Spleen (tissue), 11 donors: Measurements from ENCODE around the gene ATP1A3. TPM values are rescaled to one million over a fixed set of nuclear protein-coding genes. Genes with fewer than 3 reads are reported as not detected.

Source experiments
- DNase-seq: peaks from one replicate; pipeline ENCODE4 v3.0.0-alpha.2; 2020
- H3K27ac ChIP-seq, 8 donors: fragments of 200-600 bp; sonication (generic) in 7 of 8; 1 replicate in 4 of 8; 2 replicates in 4 of 8; pipeline versions ENCODE4 v1.5.0 to v1.8.0; 2016 to 2021; ENCODE audit warnings: inconsistent platforms in 4 of 8, mild to moderate bottlenecking in 4 of 8, moderate library complexity in 1 of 8
- H3K27me3 ChIP-seq, 7 donors: fragments of 200-600 bp; sonication (generic) in 6 of 7; replicated peaks in 1 of 7; 1 replicate in 4 of 7; 2 replicates in 3 of 7; pipeline versions ENCODE4 v1.5.0 to v1.8.0; 2016 to 2021; ENCODE audit warnings: inconsistent platforms in 3 of 7, mild to moderate bottlenecking in 1 of 7
- H3K36me3 ChIP-seq, 6 donors: fragments of 200-600 bp; sonication (generic) in 5 of 6; 1 replicate in 4 of 6; 2 replicates in 2 of 6; pipeline versions ENCODE4 v1.5.0 to v1.8.0; 2016 to 2021; ENCODE audit warnings: inconsistent platforms in 2 of 6
- H3K4me1 ChIP-seq, 6 donors: fragments of 200-600 bp; sonication (generic) in 5 of 6; 1 replicate in 3 of 6; 2 replicates in 3 of 6; pipeline versions ENCODE4 v1.5.0 to v1.8.0; 2016 to 2021; ENCODE audit warnings: inconsistent platforms in 3 of 6
- H3K4me3 ChIP-seq, 8 donors: fragments of 200-600 bp; sonication (generic) in 7 of 8; 1 replicate in 4 of 8; 2 replicates in 4 of 8; pipeline versions ENCODE4 v1.5.0 to v1.8.0; 2016 to 2021; ENCODE audit warnings: inconsistent platforms in 4 of 8, mild to moderate bottlenecking in 4 of 8, moderate library complexity in 2 of 8
- H3K9me3 ChIP-seq, 8 donors: fragments of 200-600 bp; sonication (generic) in 7 of 8; 1 replicate in 4 of 8; 2 replicates in 4 of 8; pipeline versions ENCODE4 v1.5.0 to v1.8.0; 2016 to 2021; ENCODE audit warnings: inconsistent platforms in 4 of 8
- POLR2A ChIP-seq, 3 donors: fragments of 450-650 bp; IDR thresholded peaks; one replicate each; pipeline ENCODE4 v1.5.1; 2017; ENCODE audit warnings: antibody characterized with exemption in 3 of 3, mild to moderate bottlenecking in 1 of 3
- POLR2AphosphoS5 ChIP-seq, 3 donors: sonication (generic); formaldehyde crosslinking; IDR thresholded peaks; one replicate each; pipeline ENCODE4 v1.5.1; 2017; ENCODE audit warnings: antibody characterized with exemption in 3 of 3
- WGBS, 5 donors: extraction: QIAGEN DNeasy Blood & Tissue Kit in 3 of 5; methylation state at CpG; one replicate each; pipeline versions ENCODE4 v1.1.5 to v1.1.7; 2013 to 2018; 5-methylcytosine and 5-hydroxymethylcytosine counted together
- intact Hi-C: fragments of 100-400 bp; cut with DNase I; formaldehyde crosslinking; loops from one replicate; pipeline ENCODE4 v1.15.0; 2023; ENCODE audit warnings: low total_unique reads
- polyA plus RNA-seq, 3 donors: library from polyadenylated mRNA; stranded (reverse); fragments of 200-250 nt; gene quantifications; one replicate each; pipeline ENCODE4 v1.2.1, GENCODE V29; 2013
- total RNA-seq, 7 donors: library from RNA; depleted of rRNA in 3 of 7; stranded (reverse); fragments of >200 nt in 3 of 7; fragmentation: NEBNext Ultra II Directional in 4 of 7; extraction: Animal tissue kit (Norgen Biotek cat#: 25700) in 4 of 7; gene quantifications; one replicate each; pipeline versions ENCODE4 v1.1.0 to v1.2.1, GENCODE V29; 2016 to 2021
- TF ChIP-seq, protein P1 (sequence below), 11 experiments: fragments of 200-600 bp in 7 of 11; fragments of 450-650 bp in 4 of 11; sonication (generic) in 4 of 11; IDR thresholded peaks in 8 of 11; conservative IDR thresholded peaks in 3 of 11; 1 replicate in 7 of 11; 2 replicates in 4 of 11; pipeline versions ENCODE4 v1.4.0 to v1.8.0; 2016 to 2021; ENCODE audit warnings: antibody characterized with exemption in 11 of 11, inconsistent platforms in 4 of 11, mild to moderate bottlenecking in 1 of 11
- donor health status: healthy with polysubstance abuse.
- donor health status: DM: no; HTN: no; CAD: no; lungs with moderate emphysema.
- donor health status: DM: no; HTN: no; CAD: no.
- donor health status: Bipolar disorder and iron deficiency.
- donor health status: healthy.
- donor health status: DM: no; HTN: no; CAD: no.
- donor health status: DM: yes; HTN: yes; CAD: no.

Gene ATP1A3
- total and polyA plus RNA-seq, 10 donors, result 0.39 to 2.2 (median 1.2) TPM

DNA sequence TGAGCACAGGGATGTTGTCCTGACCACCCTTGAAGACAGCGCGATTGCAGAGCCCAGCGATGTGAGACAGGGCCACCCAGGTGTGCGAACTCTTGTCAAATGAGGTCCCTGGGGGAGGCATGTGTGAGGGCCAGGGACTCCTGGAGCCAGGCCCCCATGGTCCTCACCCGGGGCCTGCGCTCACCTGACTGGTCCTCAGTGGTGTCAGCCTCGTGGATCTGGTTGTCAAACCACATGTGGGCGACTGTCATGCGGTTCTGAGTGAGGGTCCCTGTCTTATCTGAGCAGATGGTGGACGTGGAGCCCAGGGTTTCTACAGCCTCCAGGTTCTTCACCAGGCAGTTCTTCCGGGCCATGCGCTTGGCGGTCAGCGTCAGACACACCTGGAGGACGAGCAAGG lies 12.3 kb downstream of the ATP1A3 start:
- TF ChIP-seq, protein P1, sequence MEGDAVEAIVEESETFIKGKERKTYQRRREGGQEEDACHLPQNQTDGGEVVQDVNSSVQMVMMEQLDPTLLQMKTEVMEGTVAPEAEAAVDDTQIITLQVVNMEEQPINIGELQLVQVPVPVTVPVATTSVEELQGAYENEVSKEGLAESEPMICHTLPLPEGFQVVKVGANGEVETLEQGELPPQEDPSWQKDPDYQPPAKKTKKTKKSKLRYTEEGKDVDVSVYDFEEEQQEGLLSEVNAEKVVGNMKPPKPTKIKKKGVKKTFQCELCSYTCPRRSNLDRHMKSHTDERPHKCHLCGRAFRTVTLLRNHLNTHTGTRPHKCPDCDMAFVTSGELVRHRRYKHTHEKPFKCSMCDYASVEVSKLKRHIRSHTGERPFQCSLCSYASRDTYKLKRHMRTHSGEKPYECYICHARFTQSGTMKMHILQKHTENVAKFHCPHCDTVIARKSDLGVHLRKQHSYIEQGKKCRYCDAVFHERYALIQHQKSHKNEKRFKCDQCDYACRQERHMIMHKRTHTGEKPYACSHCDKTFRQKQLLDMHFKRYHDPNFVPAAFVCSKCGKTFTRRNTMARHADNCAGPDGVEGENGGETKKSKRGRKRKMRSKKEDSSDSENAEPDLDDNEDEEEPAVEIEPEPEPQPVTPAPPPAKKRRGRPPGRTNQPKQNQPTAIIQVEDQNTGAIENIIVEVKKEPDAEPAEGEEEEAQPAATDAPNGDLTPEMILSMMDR (IDR thresholded peaks at IDR 0.05 in 8 of 11, conservative IDR thresholded peaks at IDR 0.05 in 3 of 11), result no peak
- no peak for TF ChIP-seq POLR2A (IDR thresholded peaks at IDR 0.05)
- TF ChIP-seq POLR2AphosphoS5 (IDR thresholded peaks at IDR 0.05), result no peak
- no peak overlapping the region for H3K4me3 ChIP-seq
- H3K36me3 ChIP-seq, result no peaks in the 10 kb centered on the region
- no peaks in the 10 kb centered on the region for H3K9me3 ChIP-seq
- no peaks in the 10 kb centered on the region for H3K4me1 ChIP-seq
- no peak overlapping the region for H3K27ac ChIP-seq
- intact Hi-C loops, result no loop called here
- WGBS, 5 donors, result 87 to 94% (median 89%) methylated on average over 10 to 15 of the region's 15 CpGs
- H3K27me3 ChIP-seq, result no peaks in the 10 kb centered on the region
- DNase-seq, result no peak

DNA sequence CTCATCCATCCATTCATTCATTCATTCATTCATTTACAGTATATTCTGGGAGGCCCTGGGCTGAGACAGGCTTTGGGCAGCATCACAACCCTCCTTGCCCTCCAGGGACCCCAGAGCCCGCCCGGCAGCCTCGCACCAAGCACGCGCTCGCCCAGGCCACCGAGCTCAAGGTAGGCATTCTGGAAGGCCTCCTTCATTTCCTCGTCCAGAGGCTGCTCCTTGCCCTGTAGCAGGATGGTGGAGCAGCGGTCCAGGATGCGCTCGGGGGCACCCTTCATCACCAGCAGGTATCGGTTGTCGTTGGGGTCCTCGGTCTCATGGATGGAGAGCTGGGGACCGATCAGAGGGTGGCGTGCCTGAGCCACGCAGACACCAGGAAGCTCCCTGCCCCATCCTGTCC lies 15.6 kb downstream of the ATP1A3 start:
- intact Hi-C loops, result no loop called here
- Histone ChIP-seq H3K27me3 (no peaks in the 10 kb centered on the region), H3K27ac (no peak overlapping the region), H3K4me3 (no peak overlapping the region), H3K4me1 (no peaks in the 10 kb centered on the region), H3K36me3 (no peaks in the 10 kb centered on the region), H3K9me3 (no peaks in the 10 kb centered on the region)
- TF ChIP-seq, protein P1 (IDR thresholded peaks at IDR 0.05 in 8 of 11, conservative IDR thresholded peaks at IDR 0.05 in 3 of 11), result no peak
- TF ChIP-seq POLR2AphosphoS5 (IDR thresholded peaks at IDR 0.05), result no peak
- no peak for TF ChIP-seq POLR2A (IDR thresholded peaks at IDR 0.05)
- 85 to 94% (median 90%) methylated on average over 13 to 17 of the region's 17 CpGs for WGBS, 5 donors
- no peak for DNase-seq

DNA sequence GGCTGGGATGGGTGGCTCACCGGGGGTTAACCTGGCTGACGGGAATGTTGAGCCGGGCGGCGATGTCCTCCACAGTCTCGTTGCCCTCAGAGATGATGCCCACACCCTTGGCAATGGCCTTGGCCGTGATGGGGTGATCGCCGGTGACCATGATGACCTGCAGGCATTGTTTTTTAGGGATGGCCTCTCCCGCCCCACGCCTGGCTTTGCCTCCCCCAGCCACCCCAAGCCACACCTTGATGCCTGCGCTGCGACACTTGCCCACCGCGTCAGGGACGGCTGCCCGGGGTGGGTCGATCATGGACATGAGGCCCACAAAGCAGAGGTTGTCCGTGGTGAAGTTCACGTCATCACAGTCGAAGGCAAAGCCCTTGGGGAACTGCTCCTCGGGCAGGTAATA lies 16.1 kb downstream of the ATP1A3 start:
- intact Hi-C loops, result no loop called here
- Histone ChIP-seq H3K4me1 (no peaks in the 10 kb centered on the region), H3K27ac (no peak overlapping the region), H3K4me3 (no peak overlapping the region), H3K27me3 (no peaks in the 10 kb centered on the region), H3K36me3 (no peaks in the 10 kb centered on the region), H3K9me3 (no peaks in the 10 kb centered on the region)
- 80 to 89% (median 84%) methylated on average over 14 to 22 of the region's 22 CpGs for WGBS, 5 donors
- DNase-seq, result no peak
- no peak for TF ChIP-seq POLR2A (IDR thresholded peaks at IDR 0.05)
- TF ChIP-seq POLR2AphosphoS5 (IDR thresholded peaks at IDR 0.05), result no peak
- TF ChIP-seq, protein P1 (IDR thresholded peaks at IDR 0.05 in 8 of 11, conservative IDR thresholded peaks at IDR 0.05 in 3 of 11), result no peak

DNA sequence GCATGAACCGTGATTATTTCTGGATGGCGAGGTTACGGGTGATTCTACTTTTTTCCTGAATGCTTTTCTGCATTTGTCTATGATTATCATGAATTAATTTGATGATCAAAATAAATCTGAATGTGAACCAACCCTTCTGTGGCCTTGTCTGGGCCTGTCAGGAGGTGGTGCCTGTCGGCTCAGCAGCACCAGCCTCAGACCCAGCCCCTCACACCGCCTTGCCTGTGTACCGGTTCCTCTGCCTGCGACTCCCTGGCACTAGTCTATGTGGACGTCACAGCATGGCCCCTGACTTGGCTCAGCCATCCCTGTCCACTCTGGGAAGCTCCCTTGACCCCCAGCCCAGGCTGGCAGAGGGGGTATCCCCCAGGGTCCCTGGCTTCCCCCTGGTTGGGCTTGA lies 19.4 kb downstream of the ATP1A3 start:
- Histone ChIP-seq H3K36me3 (no peaks in the 10 kb centered on the region), H3K9me3 (no peaks in the 10 kb centered on the region), H3K27ac (no peak overlapping the region), H3K27me3 (no peaks in the 10 kb centered on the region), H3K4me3 (no peak overlapping the region), H3K4me1 (no peaks in the 10 kb centered on the region)
- DNase-seq, result no peak
- no peak for TF ChIP-seq POLR2A (IDR thresholded peaks at IDR 0.05)
- TF ChIP-seq, protein P1 (IDR thresholded peaks at IDR 0.05 in 8 of 11, conservative IDR thresholded peaks at IDR 0.05 in 3 of 11), result no peak
- TF ChIP-seq POLR2AphosphoS5 (IDR thresholded peaks at IDR 0.05), result no peak
- intact Hi-C loops, result no loop called here
- WGBS, 5 donors, result 82 to 88% (median 85%) methylated on average over 8 of the region's 8 CpGs
